NCI-H82 (cell line): Measurements from ENCODE around the gene APOBEC3B.
"Not testable (repeated sequence)": the region's sequence is repeated elsewhere in the genome, so short reads cannot be mapped to it uniquely, and the experiment has no call there.

Experiments used
- DNase-seq: peaks from one replicate; lab custom pipeline; 2025; lab: John Stamatoyannopoulos, UW

The APOBEC3B gene

DNA sequence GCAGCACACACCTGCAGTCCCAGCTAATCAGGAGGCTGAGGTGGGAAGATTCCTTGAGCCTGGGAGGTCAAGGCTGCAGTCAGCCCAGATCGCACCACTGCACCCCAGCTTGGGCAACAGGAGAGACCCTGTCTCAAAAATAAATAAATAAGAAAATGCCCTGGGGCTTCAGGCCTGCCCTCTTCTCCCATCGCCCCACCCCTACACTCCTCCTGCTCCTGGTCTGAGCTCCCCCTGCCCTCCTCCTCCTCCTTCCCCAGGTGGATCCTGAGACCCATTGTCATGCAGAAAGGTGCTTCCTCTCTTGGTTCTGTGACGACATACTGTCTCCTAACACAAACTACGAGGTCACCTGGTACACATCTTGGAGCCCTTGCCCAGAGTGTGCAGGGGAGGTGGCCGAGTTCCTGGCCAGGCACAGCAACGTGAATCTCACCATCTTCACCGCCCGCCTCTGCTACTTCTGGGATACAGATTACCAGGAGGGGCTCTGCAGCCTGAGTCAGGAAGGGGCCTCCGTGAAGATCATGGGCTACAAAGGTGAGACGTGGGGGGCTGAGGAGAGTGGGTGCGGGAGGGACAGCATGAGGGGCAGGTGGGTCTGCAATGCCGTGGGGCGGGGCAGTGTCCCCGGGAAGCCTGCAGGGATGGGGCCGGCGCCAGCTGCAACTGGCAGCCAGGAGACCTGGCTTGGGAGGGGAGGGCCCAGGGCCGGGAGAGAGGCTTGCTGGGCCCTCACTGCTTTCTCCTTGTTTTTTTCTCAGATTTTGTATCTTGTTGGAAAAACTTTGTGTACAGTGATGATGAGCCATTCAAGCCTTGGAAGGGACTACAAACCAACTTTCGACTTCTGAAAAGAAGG is 49.5 kb downstream of the APOBEC3B start:
- DNase-seq = not testable (repeated sequence)

DNA sequence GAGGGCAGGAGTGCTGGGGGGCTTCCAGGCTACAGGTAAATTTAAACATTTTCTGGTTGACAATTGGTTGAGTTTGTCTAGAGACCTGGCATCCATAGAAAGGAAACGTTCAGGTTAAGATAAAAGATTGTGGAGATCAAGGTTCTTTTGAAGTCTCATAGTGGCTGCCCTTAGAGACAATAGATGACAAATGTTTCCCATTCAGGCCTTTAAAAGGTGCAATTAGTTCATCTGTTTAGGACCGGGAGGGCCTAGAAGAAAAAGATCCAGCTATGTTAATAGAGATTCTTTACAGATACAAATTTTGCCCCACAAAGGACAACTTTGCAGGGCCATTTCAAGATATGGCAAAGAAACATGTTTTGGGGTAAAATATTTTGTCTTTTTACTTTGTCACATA is 54.9 kb downstream of the APOBEC3B start:
- DNase-seq = not testable (repeated sequence)

DNA sequence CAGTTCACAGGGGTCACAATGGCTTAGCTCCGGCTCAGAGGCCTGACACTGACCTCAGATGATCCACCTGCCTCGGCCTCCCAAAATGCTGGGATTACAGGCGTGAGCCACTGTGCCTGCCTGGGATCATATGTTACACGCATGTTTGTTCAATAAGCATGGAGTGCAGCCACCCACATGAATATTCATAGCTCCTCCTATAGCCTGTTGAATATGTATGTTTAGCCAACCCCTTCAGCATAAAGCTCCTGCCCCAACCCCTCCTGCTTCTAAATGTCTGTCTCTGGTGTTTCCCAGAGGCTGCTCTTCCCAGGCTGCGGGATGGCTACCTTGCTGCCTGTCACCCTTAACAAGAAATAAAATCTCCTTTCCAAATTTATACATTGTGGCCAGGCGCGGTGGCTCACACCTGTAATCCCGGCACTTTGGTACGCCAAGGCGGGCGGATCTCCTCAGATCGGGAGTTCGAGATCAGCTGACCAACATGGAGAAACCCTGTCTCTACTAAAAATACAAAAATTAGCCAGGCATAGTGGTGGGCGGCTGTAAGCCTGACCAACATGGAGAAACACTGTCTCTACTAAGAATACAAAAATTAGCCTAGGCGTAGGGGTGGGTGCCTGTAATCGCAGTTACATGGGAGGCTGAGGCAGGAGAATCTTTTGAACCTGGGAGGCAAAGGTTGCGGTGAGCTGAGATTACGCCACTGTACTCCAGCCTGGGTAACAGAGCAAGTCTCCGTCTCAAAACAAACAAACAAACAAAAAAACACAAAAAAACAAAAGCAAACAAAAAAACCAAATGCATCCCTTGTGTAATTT is 57.4 kb downstream of the APOBEC3B start:
- no peak for DNase-seq

DNA sequence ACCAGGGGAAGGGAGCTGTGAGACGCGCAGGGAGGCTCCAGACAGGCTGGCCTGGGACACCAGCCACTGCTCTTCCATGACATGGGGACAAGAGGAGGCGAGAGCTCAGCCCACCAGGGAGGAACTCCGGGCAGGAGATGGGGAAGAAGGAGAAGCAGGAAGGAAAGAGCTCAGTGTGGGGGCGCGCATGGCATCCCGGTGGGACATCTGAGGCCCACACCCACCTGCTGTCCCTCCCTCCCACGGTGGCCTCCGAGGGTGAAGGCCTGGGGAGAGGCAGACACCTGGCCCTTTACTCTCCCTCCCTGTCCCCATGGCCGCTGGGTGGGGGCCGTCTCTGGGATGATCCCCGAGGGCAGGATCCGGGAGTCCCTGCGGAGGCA is 58.0 kb downstream of the APOBEC3B start:
- DNase-seq = not testable (repeated sequence)

DNA sequence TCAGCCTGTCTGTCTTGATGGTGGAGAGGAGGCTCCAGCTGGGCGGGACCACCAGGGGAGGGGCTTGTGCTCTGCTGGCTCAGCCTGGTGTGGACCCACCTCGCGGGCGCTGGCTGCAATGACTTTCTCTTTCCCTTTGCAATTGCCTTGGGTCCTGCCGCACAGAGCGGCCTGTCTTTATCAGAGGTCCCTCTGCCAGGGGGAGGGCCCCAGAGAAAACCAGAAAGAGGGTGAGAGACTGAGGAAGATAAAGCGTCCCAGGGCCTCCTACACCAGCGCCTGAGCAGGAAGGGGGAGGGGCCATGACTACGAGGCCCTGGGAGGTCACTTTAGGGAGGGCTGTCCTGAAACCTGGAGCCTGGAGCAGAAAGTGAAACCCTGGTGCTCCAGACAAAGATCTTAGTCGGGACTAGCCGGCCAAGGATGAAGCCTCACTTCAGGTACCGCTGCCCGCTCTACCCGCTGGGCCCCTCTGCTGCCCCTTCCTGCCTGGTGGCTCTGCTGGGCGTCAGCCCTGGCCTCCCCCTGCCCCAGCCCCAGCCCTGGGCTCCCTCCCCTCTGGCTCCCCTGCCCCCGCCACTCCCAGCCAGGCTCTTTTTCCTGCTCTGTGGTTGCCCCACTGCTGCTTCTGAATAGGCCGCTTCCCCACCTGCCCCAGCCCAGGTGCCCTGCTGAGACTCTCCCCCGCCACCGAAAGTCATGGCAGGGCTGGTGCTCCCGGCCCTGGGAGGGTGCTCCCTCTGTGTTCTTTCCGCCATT is 58.6 kb downstream of the APOBEC3B start, which contains the start of gene APOBEC3F:
Gene APOBEC3F (plus strand): TSS at position 327 of the 759 bp plus-strand sequence. CDS start 97 bp downstream, at position 424.
- DNase-seq = not testable (repeated sequence)

DNA sequence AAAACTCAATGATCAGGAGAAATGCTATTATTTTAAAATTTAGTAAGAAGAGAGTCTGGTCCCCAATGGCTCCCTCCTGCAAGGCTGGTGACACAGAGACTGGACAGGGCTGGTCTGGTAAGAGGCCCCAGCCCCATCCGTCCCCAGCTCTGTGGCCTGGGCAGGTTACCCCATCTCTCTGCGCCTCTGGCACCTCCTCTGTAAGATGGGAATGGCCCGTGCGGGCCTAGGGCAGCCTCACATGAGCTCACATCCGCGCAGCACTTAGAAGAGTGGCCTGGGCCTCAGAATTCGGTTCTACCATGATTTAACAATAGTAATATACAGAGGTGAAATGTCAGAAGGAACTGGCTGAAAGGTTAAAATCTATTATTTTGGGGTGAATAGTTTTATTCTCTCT is 59.8 kb downstream of the APOBEC3B start:
- DNase-seq = no peak
